Liver (tissue), 3 donors: ENCODE measurements around the gene PPP4R2.

Source experiments
- ATF3 ChIP-seq: IDR thresholded peaks from 2 replicates; pipeline ENCODE4 v1.6.1; 2016; ENCODE audit warnings: antibody characterized with exemption
- CTCF ChIP-seq: fragments of 150-350 bp; IDR thresholded peaks from 2 replicates; pipeline ENCODE4 v1.5.1; 2017; ENCODE audit warnings: improper control_type of control experiment, low read depth, low read length; ENCODE audit not compliant: missing input control
- FOXA1 ChIP-seq: IDR thresholded peaks from 2 replicates; pipeline ENCODE4 v1.6.1; 2016; ENCODE audit warnings: antibody characterized with exemption
- GABPA ChIP-seq, 2 donors: IDR thresholded peaks in 1 of 2; conservative IDR thresholded peaks in 1 of 2; 2 replicates each; pipeline ENCODE4 v1.6.1; 2016; ENCODE audit warnings: antibody characterized with exemption in 2 of 2, mild to moderate bottlenecking in 1 of 2, moderate library complexity in 1 of 2
- JUND ChIP-seq, 2 donors: IDR thresholded peaks; 2 replicates each; pipeline ENCODE4 v1.6.1; 2016; ENCODE audit warnings: antibody characterized with exemption in 2 of 2
- MAX ChIP-seq: IDR thresholded peaks from 2 replicates; pipeline ENCODE4 v1.6.1; 2016; ENCODE audit warnings: antibody characterized with exemption
- RAD21 ChIP-seq, 2 donors: IDR thresholded peaks; 2 replicates each; pipeline ENCODE4 v1.6.1; 2016; ENCODE audit warnings: antibody characterized with exemption in 2 of 2, mild to moderate bottlenecking in 2 of 2
- REST ChIP-seq: IDR thresholded peaks from 2 replicates; pipeline ENCODE4 v1.6.1; 2016; ENCODE audit warnings: antibody characterized with exemption, mild to moderate bottlenecking
- RXRA ChIP-seq, 2 donors: IDR thresholded peaks; 2 replicates each; pipeline ENCODE4 v1.6.1; 2017 to 2018; ENCODE audit warnings: antibody characterized with exemption in 2 of 2, mild to moderate bottlenecking in 1 of 2
- SP1 ChIP-seq: IDR thresholded peaks from 2 replicates; pipeline ENCODE4 v1.6.1; 2018; ENCODE audit warnings: antibody characterized with exemption, mild to moderate bottlenecking
- TAF1 ChIP-seq: conservative IDR thresholded peaks from 2 replicates; pipeline ENCODE4 v1.6.1; 2016; ENCODE audit warnings: antibody characterized with exemption, mild to moderate bottlenecking
- YY1 ChIP-seq: IDR thresholded peaks from 2 replicates; pipeline ENCODE4 v1.6.1; 2016; ENCODE audit warnings: antibody characterized with exemption, mild to moderate bottlenecking
- donor health status: healthy.
- donor health status: healthy.

GRCh38 chr3:72972706-72973030, 23.9 kb upstream of the PPP4R2 start:
- TF ChIP-seq MAX (no peak), REST (no peak), CTCF (no peak), RXRA (IDR thresholded peaks at IDR 0.05) (no peak), JUND (IDR thresholded peaks at IDR 0.05) (no peak), SP1 (no peak), ATF3 (no peak), RAD21 (IDR thresholded peaks at IDR 0.05) (no peak), FOXA1 (no peak), GABPA (IDR thresholded peaks at IDR 0.05 in 1 of 2, conservative IDR thresholded peaks at IDR 0.05 in 1 of 2) (no peak), TAF1 (no peak), YY1 (no peak)
